Measurements from ENCODE around the gene PDCD4.

DNA sequence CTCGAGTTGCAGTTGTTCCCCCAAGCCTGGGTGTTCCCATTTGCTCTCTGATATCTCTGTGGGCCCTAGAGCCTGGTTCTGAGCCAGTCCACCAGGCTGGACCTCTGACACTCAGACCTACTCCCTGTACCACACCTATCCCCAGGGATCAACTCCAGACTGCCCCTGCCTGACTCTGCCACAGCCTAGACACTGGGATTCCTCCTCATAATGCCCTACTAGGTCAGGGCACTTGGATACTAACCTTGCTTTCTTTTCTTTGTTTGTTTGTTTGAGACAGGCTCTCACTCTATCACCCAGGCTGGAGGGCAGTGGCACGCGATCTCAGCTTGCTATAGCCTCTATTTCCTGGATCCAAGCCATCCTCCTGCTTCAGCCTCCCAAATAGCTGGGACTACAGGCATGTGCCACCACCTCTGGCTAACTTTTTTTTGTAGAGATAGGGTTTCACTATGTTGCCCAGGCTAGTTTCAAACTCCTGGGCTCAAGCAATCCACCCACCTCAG, 30.8 kb upstream of the PDCD4 start:
- TF ChIP-seq, protein P1, sequence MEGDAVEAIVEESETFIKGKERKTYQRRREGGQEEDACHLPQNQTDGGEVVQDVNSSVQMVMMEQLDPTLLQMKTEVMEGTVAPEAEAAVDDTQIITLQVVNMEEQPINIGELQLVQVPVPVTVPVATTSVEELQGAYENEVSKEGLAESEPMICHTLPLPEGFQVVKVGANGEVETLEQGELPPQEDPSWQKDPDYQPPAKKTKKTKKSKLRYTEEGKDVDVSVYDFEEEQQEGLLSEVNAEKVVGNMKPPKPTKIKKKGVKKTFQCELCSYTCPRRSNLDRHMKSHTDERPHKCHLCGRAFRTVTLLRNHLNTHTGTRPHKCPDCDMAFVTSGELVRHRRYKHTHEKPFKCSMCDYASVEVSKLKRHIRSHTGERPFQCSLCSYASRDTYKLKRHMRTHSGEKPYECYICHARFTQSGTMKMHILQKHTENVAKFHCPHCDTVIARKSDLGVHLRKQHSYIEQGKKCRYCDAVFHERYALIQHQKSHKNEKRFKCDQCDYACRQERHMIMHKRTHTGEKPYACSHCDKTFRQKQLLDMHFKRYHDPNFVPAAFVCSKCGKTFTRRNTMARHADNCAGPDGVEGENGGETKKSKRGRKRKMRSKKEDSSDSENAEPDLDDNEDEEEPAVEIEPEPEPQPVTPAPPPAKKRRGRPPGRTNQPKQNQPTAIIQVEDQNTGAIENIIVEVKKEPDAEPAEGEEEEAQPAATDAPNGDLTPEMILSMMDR (conservative IDR thresholded peaks at IDR 0.05), result no peak
- no peak for TF ChIP-seq ZFX (IDR thresholded peaks at IDR 0.05)
